Uterus (tissue), 4 donors: ENCODE results near the gene C1orf159. TPM values are rescaled to one million over a fixed set of nuclear protein-coding genes. Genes with fewer than 3 reads are reported as not detected.

Experiments used
- DNase-seq, 2 donors: peaks; one replicate each; pipeline ENCODE4 v3.0.0-alpha.2; 2019 to 2020
- H3K27ac ChIP-seq, 2 donors: fragments of 200-600 bp; sonication (generic); 1 replicate in 1 of 2; 2 replicates in 1 of 2; pipeline ENCODE4 v1.5.1; 2016 to 2018
- H3K27me3 ChIP-seq, 2 donors: fragments of 200-600 bp; sonication (generic); one replicate each; pipeline ENCODE4 v1.5.1; 2018 to 2019; ENCODE audit warnings: control low read depth in 1 of 2
- H3K36me3 ChIP-seq, 2 donors: fragments of 200-600 bp; sonication (generic); one replicate each; pipeline ENCODE4 v1.5.1; 2019; ENCODE audit warnings: control low read depth in 1 of 2
- H3K4me1 ChIP-seq, 2 donors: fragments of 200-600 bp; sonication (generic); one replicate each; pipeline ENCODE4 v1.5.1; 2018 to 2019; ENCODE audit warnings: control low read depth in 1 of 2
- H3K4me3 ChIP-seq, 2 donors: fragments of 200-600 bp; sonication (generic); 1 replicate in 1 of 2; 2 replicates in 1 of 2; pipeline ENCODE4 v1.5.1; 2018 to 2019; ENCODE audit warnings: mild to moderate bottlenecking in 1 of 2
- H3K9me3 ChIP-seq, 2 donors: fragments of 200-600 bp; sonication (generic); one replicate each; pipeline ENCODE4 v1.5.1; 2019; ENCODE audit warnings: control low read depth in 1 of 2
- POLR2A ChIP-seq, 2 donors: fragments of 450-650 bp; IDR thresholded peaks; one replicate each; pipeline ENCODE4 v1.6.1; 2016; ENCODE audit warnings: antibody characterized with exemption in 2 of 2, mild to moderate bottlenecking in 1 of 2, moderate library complexity in 1 of 2
- intact Hi-C: fragments of 100-400 bp; cut with DNase I; formaldehyde crosslinking; loops from one replicate; pipeline ENCODE4 v1.15.1; 2023; ENCODE audit warnings: low total_unique reads
- total RNA-seq, 4 donors: library from RNA; depleted of rRNA in 3 of 4; stranded (reverse); fragments of >200 nt in 3 of 4; gene quantifications; one replicate each; pipeline versions ENCODE4 v1.1.0 to v1.2.4, GENCODE V29; 2014 to 2023
- TF ChIP-seq, protein P1 (sequence below), 4 experiments: fragments of 200-600 bp in 2 of 4; fragments of 450-650 bp in 2 of 4; sonication (generic) in 2 of 4; IDR thresholded peaks; one replicate each; pipeline ENCODE4 v1.5.1; 2016 to 2019; ENCODE audit warnings: antibody characterized with exemption in 4 of 4, mild to moderate bottlenecking in 2 of 4, moderate library complexity in 1 of 4
- donor health status: DM: yes; HTN: yes; CAD: no.

Gene C1orf159
- total RNA-seq, 4 donors from 2014 or later, result 4.9 to 20.0 (median 17.9) TPM

- no peak overlapping the region for H3K27ac ChIP-seq
- no peaks in the 10 kb centered on the region for H3K36me3 ChIP-seq
- H3K27me3 ChIP-seq, result no peaks in the 10 kb centered on the region
- peaks cover 9 to 11% of the 10 kb centered on the region in 2 donors for H3K4me1 ChIP-seq
- H3K9me3 ChIP-seq, result no peaks in the 10 kb centered on the region
- intact Hi-C loops, result no loop called here
- TF ChIP-seq POLR2A (IDR thresholded peaks at IDR 0.05), result no peak
- TF ChIP-seq, protein P1, sequence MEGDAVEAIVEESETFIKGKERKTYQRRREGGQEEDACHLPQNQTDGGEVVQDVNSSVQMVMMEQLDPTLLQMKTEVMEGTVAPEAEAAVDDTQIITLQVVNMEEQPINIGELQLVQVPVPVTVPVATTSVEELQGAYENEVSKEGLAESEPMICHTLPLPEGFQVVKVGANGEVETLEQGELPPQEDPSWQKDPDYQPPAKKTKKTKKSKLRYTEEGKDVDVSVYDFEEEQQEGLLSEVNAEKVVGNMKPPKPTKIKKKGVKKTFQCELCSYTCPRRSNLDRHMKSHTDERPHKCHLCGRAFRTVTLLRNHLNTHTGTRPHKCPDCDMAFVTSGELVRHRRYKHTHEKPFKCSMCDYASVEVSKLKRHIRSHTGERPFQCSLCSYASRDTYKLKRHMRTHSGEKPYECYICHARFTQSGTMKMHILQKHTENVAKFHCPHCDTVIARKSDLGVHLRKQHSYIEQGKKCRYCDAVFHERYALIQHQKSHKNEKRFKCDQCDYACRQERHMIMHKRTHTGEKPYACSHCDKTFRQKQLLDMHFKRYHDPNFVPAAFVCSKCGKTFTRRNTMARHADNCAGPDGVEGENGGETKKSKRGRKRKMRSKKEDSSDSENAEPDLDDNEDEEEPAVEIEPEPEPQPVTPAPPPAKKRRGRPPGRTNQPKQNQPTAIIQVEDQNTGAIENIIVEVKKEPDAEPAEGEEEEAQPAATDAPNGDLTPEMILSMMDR (IDR thresholded peaks at IDR 0.05), result no peak
- no peak overlapping the region for H3K4me3 ChIP-seq
- DNase-seq, result no peak
These were observed 73.1 kb downstream of the C1orf159 start for GRCh38 chr1:1042835-1043234.

DNA sequence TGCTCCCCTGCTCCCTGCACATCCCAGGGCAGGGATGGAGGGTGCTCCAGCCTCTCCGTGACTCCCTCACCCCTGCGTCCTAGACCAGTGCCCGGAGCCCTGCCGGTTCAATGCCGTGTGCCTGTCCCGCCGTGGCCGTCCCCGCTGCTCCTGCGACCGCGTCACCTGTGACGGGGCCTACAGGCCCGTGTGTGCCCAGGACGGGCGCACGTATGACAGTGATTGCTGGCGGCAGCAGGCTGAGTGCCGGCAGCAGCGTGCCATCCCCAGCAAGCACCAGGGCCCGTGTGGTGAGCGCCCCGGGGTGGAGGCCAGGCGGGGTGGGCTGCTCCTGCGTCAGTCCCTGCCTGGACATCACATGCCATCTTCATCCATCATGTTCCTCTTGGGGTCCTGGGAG lies 74.0 kb downstream of the C1orf159 start:
- intact Hi-C loops, result no loop called here
- H3K36me3 ChIP-seq, result no peaks in the 10 kb centered on the region
- no peak for TF ChIP-seq POLR2A (IDR thresholded peaks at IDR 0.05)
- TF ChIP-seq, protein P1 (IDR thresholded peaks at IDR 0.05), result no peak
- H3K4me1 ChIP-seq, result peaks cover 9 to 11% of the 10 kb centered on the region in 2 donors
- no peak for DNase-seq
- H3K9me3 ChIP-seq, result no peaks in the 10 kb centered on the region
- H3K27me3 ChIP-seq, result no peaks in the 10 kb centered on the region
- H3K4me3 ChIP-seq, result no peak overlapping the region
- H3K27ac ChIP-seq, result no peak overlapping the region

DNA sequence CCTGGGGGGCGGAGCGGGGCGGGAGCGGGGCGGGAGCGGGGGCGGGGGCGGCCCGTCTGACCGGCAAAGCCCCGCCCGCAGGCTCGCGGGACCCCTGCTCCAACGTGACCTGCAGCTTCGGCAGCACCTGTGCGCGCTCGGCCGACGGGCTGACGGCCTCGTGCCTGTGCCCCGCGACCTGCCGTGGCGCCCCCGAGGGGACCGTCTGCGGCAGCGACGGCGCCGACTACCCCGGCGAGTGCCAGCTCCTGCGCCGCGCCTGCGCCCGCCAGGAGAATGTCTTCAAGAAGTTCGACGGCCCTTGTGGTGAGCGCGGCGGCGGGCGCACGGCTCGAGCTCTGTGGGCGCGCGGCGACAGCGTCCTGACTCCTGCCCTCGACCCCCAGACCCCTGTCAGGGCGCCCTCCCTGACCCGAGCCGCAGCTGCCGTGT lies 74.8 kb downstream of the C1orf159 start:
- DNase-seq, result no peak
- Histone ChIP-seq H3K27ac (no peak overlapping the region), H3K4me1 (peaks cover 9 to 11% of the 10 kb centered on the region in 2 donors), H3K27me3 (no peaks in the 10 kb centered on the region), H3K36me3 (no peaks in the 10 kb centered on the region), H3K4me3 (no peak overlapping the region), H3K9me3 (no peaks in the 10 kb centered on the region)
- TF ChIP-seq, protein P1 (IDR thresholded peaks at IDR 0.05), result no peak
- no peak for TF ChIP-seq POLR2A (IDR thresholded peaks at IDR 0.05)
- intact Hi-C loops, result no loop called here

DNA sequence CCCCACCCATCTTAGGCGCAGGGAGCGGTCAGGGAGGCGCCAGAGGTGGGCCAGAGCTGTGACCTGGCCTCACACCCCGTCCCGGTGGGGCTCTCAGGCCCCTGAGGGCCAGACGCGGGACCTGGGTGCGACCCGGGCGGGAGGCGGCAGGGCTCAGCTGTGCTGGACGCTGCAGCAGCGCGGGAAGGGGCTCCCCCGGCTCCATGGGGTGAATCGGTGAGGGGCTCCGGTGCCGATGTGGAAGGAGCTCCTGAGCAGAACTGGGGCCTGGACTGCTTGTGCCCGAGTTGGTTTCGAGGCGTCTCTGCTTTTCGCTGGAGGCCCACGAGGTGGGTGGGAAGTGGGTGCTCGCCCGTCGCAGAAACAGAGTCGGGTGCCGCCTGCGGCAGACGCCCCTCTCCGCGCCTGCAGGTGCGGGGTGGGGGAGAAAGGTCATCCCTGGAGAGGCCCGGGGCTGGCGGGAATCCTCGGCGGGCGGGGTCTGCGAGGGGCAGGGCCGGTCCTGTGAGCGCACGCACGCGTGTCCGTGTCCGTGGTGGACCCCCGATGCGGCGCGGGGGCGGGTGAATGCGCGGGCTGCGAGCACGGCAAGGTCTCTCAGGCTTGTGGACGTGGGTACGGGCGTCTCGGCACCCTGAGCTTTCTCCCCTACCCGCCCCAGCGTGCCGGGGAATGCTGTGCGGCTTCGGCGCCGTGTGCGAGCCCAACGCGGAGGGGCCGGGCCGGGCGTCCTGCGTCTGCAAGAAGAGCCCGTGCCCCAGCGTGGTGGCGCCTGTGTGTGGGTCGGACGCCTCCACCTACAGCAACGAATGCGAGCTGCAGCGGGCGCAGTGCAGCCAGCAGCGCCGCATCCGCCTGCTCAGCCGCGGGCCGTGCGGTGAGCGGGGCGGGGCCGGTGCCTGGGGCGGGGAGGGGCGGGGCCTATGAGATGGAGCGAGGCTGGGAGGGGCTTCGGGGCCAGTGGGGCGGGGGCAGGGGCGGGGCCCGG lies 75.6 kb downstream of the C1orf159 start:
- intact Hi-C loops, result no loop called here
- Histone ChIP-seq H3K4me3 (peak overlapping the region; percentile 24 to 34), H3K27ac (no peak overlapping the region), H3K36me3 (no peaks in the 10 kb centered on the region), H3K27me3 (no peaks in the 10 kb centered on the region), H3K4me1 (peaks cover 9 to 11% of the 10 kb centered on the region in 2 donors), H3K9me3 (no peaks in the 10 kb centered on the region)
- DNase-seq, result peak; percentile 71
- TF ChIP-seq POLR2A (IDR thresholded peaks at IDR 0.05), result no peak
- TF ChIP-seq, protein P1 (IDR thresholded peaks at IDR 0.05), result peak in 3 of 4 experiments; percentile 10 to 45 (median 30)
